HG03039 (cell line): ENCODE measurements around the gene ACO2.
"Not testable (repeated sequence)": the region's sequence is repeated elsewhere in the genome, so short reads cannot be mapped to it uniquely, and the experiment has no call there.

Source experiments
- ATAC-seq: cut with Tn5 transposase; IDR thresholded peaks from one replicate; pipeline ENCODE4 v1.9.1; 2021; ENCODE audit warnings: mild to moderate bottlenecking, moderate library complexity; ENCODE audit not compliant: unreplicated experiment

The ACO2 gene

DNA sequence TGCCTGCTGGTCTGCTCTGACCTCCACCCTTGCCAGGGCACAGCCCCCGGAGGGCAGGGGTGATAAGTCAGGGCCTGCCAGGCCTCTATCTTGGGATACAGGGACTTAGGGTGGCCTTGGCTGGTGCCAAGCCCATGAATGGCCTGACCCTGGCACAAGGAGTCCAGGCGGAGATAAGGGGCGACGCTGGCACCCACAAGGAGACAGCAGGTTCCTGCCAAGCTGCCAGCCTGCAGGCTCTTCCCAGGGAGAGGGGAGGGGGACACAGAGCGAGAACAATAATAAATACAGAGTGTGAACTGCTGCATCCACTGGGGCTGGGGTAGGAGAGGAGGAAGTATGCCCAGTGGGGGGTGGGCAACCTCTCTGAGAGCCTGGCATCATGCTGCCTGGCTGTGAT lies 92.9 kb downstream of the ACO2 start:
- no peak for ATAC-seq

DNA sequence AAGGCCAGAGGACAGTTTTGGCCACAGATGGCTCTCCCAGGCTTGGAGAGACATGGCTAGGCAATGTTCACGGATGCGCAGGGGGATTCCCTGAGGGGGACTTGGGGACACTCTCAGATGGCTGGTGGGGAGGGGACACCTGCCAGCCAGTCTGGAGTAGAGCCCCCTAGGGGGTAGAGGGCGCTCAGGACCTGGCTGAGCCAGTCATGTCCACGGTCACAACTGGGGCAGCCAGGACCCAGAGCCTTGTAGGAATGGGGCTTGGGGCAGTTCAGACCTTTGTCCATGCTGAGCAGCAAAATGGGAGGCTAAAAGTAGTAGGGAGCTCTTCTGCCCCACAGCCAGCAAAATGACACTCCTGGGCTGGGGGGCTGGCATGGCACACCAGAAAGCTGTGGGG lies 93.5 kb downstream of the ACO2 start:
- ATAC-seq: no peak

GRCh38 chr22:41563051-41563711 lies 94.3 kb downstream of the ACO2 start:
- no peak for ATAC-seq

GRCh38 chr22:41564563-41564962 lies 95.6 kb downstream of the ACO2 start:
- no peak for ATAC-seq

GRCh38 chr22:41565403-41566054 lies 96.6 kb downstream of the ACO2 start:
- ATAC-seq: no peak

DNA sequence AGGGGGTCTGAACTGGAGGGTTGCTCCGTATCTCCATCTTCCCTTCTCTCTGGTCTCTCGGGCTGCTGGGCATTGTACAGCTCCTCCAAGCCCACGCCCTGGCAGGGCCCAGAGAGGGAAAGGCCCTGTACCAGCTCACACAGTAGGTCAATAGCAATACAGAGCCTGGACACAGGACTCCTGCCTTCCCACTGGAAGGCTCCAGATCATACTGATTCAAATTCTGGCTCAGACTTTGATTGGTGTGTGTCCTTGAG lies 98.5 kb downstream of the ACO2 start:
- ATAC-seq: no peak

DNA sequence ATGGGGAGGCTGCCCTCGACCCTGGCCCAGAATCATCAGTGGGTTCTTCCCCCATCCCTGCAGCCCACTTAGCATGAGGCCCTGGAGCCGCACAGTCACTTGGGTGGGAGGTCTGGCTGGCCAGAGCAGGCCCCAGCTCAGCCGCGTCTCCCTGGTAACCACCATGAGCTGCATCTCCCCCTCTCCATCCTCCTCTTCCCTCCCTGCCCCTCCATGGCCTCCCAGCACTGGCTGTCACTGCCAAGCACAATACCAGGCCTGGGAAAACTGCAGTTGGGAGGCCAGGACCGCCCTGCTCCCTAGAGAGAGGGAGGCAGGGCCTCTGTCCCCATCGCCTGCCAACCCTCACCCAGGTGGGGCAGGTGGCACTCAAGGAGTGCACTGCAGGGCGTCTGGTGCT lies 99.9 kb downstream of the ACO2 start:
- ATAC-seq: no peak

DNA sequence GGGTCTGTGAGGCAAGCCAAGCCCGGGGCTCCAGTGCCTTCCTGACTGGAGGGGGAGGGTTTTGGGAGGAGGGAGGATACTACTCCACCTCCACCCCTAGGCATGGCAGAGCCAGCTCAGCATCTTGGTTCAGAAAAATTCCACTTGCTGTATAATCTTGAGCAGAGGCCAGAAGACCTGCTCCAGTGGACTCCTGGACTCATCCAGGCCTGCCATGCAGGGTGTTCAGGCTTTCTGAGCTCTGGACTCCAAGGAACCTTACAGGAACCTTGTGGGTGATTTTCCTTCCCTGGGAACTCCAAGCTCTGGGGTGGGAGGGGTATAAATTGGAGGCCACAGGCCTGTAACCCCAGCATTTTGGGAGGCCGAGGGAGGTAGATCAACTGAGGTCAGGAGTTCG lies 101.3 kb downstream of the ACO2 start:
- no peak for ATAC-seq

DNA sequence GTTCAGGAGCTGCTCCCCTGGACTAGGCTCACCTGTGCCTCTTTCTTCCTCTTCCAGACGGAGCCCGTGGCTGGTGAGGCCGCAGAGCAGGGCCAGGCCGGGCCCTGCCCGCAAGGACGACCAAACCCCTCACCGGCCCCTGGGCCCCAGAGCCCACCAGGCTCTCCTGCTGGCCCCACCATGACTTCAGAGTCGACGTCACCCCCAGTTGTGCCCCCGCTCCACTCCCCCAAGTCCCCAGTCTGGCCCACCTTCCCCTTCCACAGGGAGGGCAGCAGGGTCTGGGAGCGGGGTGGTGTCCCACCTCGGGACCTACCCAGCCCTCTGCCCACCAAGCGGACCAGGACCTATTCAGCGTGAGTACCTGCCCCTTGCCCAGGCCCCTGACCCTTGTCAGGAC lies 102.9 kb downstream of the ACO2 start:
- ATAC-seq: no peak

DNA sequence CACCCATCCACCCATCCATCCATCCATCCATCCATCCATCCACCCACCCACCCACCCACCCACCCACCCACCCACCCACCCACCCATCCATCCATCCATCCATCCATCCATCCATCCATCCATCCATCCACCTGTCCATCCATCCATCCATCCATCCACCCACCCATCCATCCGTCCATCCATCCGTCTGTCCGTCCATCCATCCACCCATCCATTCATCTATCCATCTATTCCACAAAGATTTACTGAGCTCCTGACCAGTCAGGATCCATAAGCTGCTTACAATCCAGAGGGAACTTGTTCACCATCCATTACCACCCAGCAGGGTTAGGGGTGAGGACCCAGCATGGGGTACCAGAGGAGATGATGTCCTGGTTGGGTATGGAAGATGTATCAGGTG lies 103.4 kb downstream of the ACO2 start:
- ATAC-seq: not testable (repeated sequence)

DNA sequence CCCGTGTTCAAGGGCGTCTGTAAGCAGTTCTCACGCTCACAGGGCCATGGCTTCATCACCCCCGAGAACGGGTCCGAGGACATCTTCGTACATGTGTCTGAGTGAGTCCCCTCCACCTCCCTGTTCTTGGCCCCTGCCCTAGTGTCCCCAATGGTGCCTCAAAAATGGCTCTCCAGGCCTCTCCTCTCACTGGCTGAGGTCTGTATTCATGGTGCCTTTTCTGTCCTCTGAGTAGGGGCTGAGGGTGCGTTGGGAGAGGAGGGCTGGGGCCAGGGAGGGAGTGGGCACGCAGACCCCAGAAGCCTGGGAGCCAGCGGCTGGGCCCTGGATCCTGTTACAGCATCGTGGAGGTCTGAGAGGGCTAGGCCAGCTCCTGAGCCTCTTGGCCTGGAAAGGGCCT lies 104.8 kb downstream of the ACO2 start:
- no peak for ATAC-seq

- no peak for ATAC-seq
Observed at GRCh38 chr22:41574847-41575381, 106.0 kb downstream of the ACO2 start.

- no peak for ATAC-seq
Observed at GRCh38 chr22:41575533-41575932, 106.6 kb downstream of the ACO2 start.

DNA sequence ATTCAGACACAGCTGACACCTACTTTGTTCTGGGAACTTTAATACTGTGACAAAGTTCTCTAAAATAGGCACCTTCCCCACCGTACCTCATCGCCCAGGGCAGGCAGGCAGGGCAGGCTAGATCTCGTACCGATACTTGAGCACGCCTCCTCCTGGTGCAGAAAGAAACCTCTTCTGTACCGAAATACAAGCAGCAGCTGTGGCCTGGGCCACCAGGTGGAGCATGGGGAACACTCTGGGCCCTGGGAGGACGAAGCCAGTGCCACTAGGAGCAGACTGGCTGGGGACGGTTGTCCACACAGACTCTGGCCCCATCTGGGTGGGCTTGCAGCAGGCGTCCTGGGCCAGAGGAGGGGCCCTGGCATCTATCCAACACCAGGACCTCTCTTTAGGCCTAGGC lies 108.0 kb downstream of the ACO2 start:
- no peak for ATAC-seq

DNA sequence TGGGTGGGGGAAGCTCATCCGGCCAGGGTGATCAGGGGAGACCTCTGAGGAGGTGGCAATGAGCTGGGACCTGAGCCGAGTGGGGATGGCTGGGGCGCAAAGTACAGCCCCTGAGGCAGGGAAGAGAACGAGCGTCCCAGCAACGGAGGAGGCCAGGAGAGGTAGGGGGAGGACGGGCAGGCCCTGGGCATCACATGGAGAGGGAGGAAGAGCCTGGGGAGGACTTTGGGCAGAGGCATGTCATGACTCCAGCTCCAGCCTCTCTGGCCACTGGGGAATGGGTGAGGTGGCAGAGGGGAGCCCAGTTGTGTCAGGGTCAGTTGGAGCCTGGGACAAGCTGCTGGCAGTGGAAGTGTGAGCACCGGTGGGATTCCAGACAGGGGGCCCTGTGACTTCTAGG lies 109.2 kb downstream of the ACO2 start:
- no peak for ATAC-seq
